Measurements from ENCODE around the gene ETDB. TPM values are rescaled to one million over a fixed set of nuclear protein-coding genes. Genes with fewer than 3 reads are reported as not detected.
"Not testable (repeated sequence)": the region's sequence is repeated elsewhere in the genome, so short reads cannot be mapped to it uniquely, and the experiment has no call there.

ETDB gene
- not detected for polyA plus RNA-seq (2012; ENCODE audit: missing spikeins)

- not testable (repeated sequence) for DNase-seq (ENCODE audit: insufficient read length); FAIRE-seq
Observed at GRCh38 chrX:135120056-135120576, at the start of gene ETDB. Gene ETDB, minus strand, starts transcription at chrX:135120526. Its CDS starts 1,265 bp downstream, at chrX:135119261.

- not testable (repeated sequence) for FAIRE-seq; DNase-seq (ENCODE audit: insufficient read length)
Observed at GRCh38 chrX:135169534-135169933, 49.2 kb upstream of the ETDB start.

- FAIRE-seq: no peak
- TF ChIP-seq POLR2AphosphoS5 (IDR thresholded peaks at IDR 0.05; ENCODE audit: low read depth, low read length) (no peak), TAF1 (IDR thresholded peaks at IDR 0.05; ENCODE audit: borderline replicate concordance, low read depth, low read length) (no peak), POLR2A (IDR thresholded peaks at IDR 0.05; ENCODE audit: low read depth, low read length) (no peak)
- no peak for DNase-seq (ENCODE audit: insufficient read length)
Observed at GRCh38 chrX:135168486-135168885, 48.2 kb upstream of the ETDB start.

- not testable (repeated sequence) for DNase-seq (ENCODE audit: insufficient read length); FAIRE-seq
Observed at GRCh38 chrX:135154688-135155087, 34.4 kb upstream of the ETDB start.

DNA sequence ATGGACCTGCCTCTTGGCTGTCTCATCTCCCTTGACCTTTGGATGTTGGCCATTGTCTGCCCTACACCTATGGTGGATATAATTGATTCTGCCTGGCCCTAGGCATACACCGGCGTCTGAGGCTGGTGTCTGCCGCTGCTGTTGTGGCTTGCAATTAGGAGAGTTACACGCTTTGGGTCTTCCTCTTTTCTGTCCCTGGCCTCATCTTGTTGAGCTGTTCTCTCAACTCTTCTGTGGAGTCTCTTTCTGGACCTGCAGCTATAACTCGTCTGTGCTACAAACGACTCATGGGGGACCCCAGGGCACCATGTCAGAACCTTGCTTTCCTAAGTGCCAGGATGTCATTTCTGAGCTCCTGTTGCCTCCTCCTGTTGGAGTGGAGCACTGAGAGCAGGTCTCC, 5.8 kb upstream of the ETDB start:
- not testable (repeated sequence) for DNase-seq (ENCODE audit: insufficient read length)
- peak; percentile 42 for FAIRE-seq

- DNase-seq (ENCODE audit: insufficient read length): not testable (repeated sequence)
- peak; percentile 89 for FAIRE-seq
Observed at GRCh38 chrX:135116064-135116463, 4.3 kb downstream of the ETDB start.

- TF ChIP-seq POLR2A (IDR thresholded peaks at IDR 0.05; ENCODE audit: low read depth, low read length) (no peak), POLR2AphosphoS5 (IDR thresholded peaks at IDR 0.05; ENCODE audit: low read depth, low read length) (no peak), TAF1 (IDR thresholded peaks at IDR 0.05; ENCODE audit: borderline replicate concordance, low read depth, low read length) (no peak)
- no peak for DNase-seq (ENCODE audit: insufficient read length)
- peak; percentile 86 for FAIRE-seq
Observed at GRCh38 chrX:135114392-135114791, 5.9 kb downstream of the ETDB start.

GRCh38 chrX:135112743-135113142, 7.6 kb downstream of the ETDB start:
- DNase-seq (ENCODE audit: insufficient read length) (no peak), FAIRE-seq (no peak)
- TF ChIP-seq POLR2AphosphoS5 (IDR thresholded peaks at IDR 0.05; ENCODE audit: low read depth, low read length) (no peak), TAF1 (IDR thresholded peaks at IDR 0.05; ENCODE audit: borderline replicate concordance, low read depth, low read length) (no peak)

GRCh38 chrX:135112096-135112729, 8.1 kb downstream of the ETDB start:
- TF ChIP-seq TAF1 (IDR thresholded peaks at IDR 0.05; ENCODE audit: borderline replicate concordance, low read depth, low read length): no peak
- no peak for TF ChIP-seq POLR2AphosphoS5 (IDR thresholded peaks at IDR 0.05; ENCODE audit: low read depth, low read length)
- no peak for TF ChIP-seq POLR2A (IDR thresholded peaks at IDR 0.05; ENCODE audit: low read depth, low read length)
- no peak for DNase-seq (ENCODE audit: insufficient read length)
- FAIRE-seq: peak; percentile 82

DNA sequence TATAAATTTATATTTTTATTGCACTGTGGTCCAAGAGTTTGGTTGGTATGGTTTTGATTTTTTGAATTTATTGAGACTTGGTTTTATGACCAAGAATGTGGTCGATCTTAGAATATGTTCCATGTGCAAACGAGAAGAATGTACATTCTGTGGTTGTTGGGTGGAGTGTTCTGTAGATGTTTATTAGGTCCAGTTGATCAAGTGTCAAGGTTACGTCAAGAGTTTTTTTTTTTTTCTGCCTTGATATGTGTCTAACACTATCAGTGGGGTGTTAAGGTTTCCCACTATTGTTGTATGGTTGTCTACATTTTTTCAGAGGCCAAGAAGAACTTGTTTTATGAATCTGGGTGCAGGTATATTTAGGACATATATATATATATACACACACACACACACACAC, 10.8 kb downstream of the ETDB start:
- FAIRE-seq (no peak), DNase-seq (ENCODE audit: insufficient read length) (no peak)
- TF ChIP-seq POLR2AphosphoS5 (IDR thresholded peaks at IDR 0.05; ENCODE audit: low read depth, low read length) (no peak), POLR2A (IDR thresholded peaks at IDR 0.05; ENCODE audit: low read depth, low read length) (no peak), TAF1 (IDR thresholded peaks at IDR 0.05; ENCODE audit: borderline replicate concordance, low read depth, low read length) (no peak)

DNA sequence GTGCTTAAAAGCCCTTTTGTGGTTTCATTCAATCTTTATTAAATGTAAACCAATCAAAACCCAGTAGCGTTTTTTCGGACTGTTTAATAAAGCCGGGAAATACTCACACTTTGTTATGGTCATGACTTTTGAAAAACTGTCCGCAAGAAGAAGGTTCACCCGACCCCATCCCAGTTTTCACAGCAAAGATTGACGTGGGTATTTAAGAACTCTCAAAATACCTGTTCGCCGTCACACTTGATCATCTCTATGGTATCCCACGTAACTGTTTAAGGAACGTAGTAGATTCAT, 20.9 kb downstream of the ETDB start:
- FAIRE-seq (no peak), DNase-seq (ENCODE audit: insufficient read length) (no peak)
- no peak for TF ChIP-seq POLR2A (IDR thresholded peaks at IDR 0.05; ENCODE audit: low read depth, low read length)

DNA sequence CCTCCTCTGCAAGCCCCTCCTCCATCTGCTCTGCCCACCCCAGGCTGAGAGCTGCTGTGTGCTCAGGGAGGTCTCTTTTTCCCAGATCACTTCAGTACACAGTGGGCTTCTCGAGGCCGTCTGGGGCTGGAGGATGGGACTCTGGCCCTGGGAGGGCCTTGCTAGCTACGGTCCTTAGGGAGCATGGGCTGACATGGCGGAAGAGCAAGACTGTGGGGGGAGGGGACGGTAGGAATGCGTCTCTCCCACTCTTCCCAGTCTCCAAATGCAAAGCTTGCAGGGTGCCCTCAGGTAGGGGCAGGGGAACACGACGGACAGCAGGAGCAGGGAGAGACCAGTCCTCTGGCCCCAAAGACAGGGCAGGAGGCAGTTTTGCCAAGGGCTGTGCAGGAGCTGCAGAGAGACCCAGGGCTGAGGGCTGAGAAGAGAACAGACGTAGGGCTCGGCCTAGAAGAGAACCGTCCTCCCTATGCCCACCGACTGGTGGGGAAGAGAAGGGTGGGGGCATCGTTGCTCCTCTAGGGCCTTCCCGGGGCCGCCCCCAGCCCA, 23.1 kb downstream of the ETDB start:
- not testable (repeated sequence) for FAIRE-seq

GRCh38 chrX:135095715-135096114, 24.6 kb downstream of the ETDB start:
- no peak for TF ChIP-seq POLR2A (IDR thresholded peaks at IDR 0.05; ENCODE audit: low read depth, low read length)
- TF ChIP-seq POLR2AphosphoS5 (IDR thresholded peaks at IDR 0.05; ENCODE audit: low read depth, low read length): no peak
- TF ChIP-seq TAF1 (IDR thresholded peaks at IDR 0.05; ENCODE audit: borderline replicate concordance, low read depth, low read length): no peak
- DNase-seq (ENCODE audit: insufficient read length): no peak
- FAIRE-seq: no peak

More for the DNA sequence above, 23.1 kb downstream of the ETDB start:
- DNase-seq (ENCODE audit: insufficient read length): not testable (repeated sequence)

DNA sequence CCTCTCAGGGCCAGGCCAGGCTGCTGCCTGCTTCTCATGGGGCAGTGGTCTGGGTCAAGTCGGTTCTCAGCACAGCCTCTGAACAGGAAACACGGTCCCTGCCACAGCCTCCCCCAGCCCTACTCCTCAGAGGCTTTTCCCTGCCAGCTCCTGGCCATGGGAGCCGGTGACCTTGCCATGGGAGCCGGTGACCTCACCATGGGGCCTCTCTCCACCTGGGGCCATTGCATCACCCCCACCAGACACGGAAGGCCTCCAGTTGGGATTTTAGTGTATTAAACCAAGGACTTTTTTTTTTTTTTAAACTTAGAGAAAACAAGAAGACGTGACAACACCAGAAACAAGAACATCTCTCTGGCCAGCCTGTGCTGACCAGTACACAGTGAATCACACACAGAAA, 25.6 kb downstream of the ETDB start:
- DNase-seq (ENCODE audit: insufficient read length) (no peak), FAIRE-seq (no peak)
- TF ChIP-seq POLR2A (IDR thresholded peaks at IDR 0.05; ENCODE audit: low read depth, low read length) (no peak), TAF1 (IDR thresholded peaks at IDR 0.05; ENCODE audit: borderline replicate concordance, low read depth, low read length) (no peak), POLR2AphosphoS5 (IDR thresholded peaks at IDR 0.05; ENCODE audit: low read depth, low read length) (no peak)

Measured in GM12892 (cell line).